ENCODE results near the gene CCNF.

CCNF gene

GRCh38 chr16:2501946-2502895 lies 73.0 kb downstream of the CCNF start:
- DNase-seq (ENCODE audit: low spot score): no peak

DNA sequence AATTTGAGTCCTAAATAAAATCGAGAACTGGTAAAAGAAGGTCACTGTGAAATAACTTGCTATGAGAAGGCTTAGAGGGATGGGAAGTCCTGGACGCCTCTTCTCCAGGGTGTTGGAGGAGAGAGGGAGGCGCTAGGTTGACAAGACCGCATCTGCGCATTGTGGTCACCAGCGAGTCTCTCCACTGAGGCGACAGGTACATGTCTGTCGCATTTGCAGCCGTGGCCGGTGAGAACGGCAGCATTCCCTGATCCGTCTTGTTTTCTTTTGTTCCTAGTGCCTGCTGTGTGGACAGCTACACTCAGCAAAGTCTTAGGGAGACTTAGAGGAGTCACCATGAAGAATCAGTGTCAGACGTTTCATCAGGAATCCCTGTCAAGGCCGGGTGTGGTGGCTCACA lies 76.4 kb downstream of the CCNF start:
- no peak for DNase-seq (ENCODE audit: low spot score)

GRCh38 chr16:2507052-2507659 lies 77.9 kb downstream of the CCNF start:
- no peak for DNase-seq (ENCODE audit: low spot score)

DNA sequence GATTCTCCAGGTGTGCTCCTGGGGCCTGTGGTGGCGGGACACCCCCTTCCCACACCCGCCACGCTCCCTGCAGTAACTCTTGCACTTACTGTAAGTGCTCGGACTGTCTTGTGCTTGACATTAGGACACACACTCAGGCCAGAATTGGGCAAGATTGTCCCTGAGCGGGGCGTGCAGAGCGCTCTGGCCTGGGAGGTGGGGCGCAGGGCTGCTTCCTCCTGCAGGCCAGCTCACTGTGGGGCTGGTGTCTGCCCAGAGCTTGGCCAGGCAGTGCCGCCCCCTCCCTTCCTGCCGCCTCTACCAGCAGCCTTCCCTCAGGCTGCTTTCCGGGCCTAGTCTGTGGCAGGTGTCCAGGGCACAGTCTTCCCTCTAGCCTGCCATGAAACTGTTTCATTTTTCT lies 78.4 kb downstream of the CCNF start:
- DNase-seq (ENCODE audit: low spot score): no peak

All from D341Med (cell line).